ENCODE results near the gene FDX1.

Gene FDX1

GRCh38 chr11:110425751-110426545 is 3.8 kb upstream of the FDX1 start:
- in situ Hi-C loops (cut with HindIII; ENCODE audit: low sequenced_read_pairs) = no loop called here
- H3K4me3 ChIP-seq (ENCODE audit: low read depth, low read length) = no peak overlapping the region
- no peak for TF ChIP-seq CTCF (IDR thresholded peaks at IDR 0.05; ENCODE audit: low read depth, low read length, missing control alignments)
- peak; percentile 65 for DNase-seq (ENCODE audit: low read depth)

- in situ Hi-C loops (cut with HindIII; ENCODE audit: low sequenced_read_pairs) = no loop called here
- no peak for DNase-seq (ENCODE audit: low read depth)
These were observed 1.7 kb upstream of the FDX1 start for GRCh38 chr11:110428040-110428439.

GRCh38 chr11:110428956-110429730 is 605 bp upstream of the FDX1 start:
- in situ Hi-C loops (cut with HindIII; ENCODE audit: low sequenced_read_pairs) = no loop called here
- no peak for TF ChIP-seq CTCF (IDR thresholded peaks at IDR 0.05; ENCODE audit: low read depth, low read length, missing control alignments)
- H3K4me3 ChIP-seq (ENCODE audit: low read depth, low read length) = peak overlapping the region; percentile 85
- no peak for DNase-seq (ENCODE audit: low read depth)

More at GRCh38 chr11:110428040-110428439, 1.7 kb upstream of the FDX1 start:
- H3K4me3 ChIP-seq (ENCODE audit: low read depth, low read length) = no peak overlapping the region
- no peak for TF ChIP-seq CTCF (IDR thresholded peaks at IDR 0.05; ENCODE audit: low read depth, low read length, missing control alignments)

GRCh38 chr11:110430267-110431050 is 711 bp downstream of the FDX1 start:
- peak overlapping the region; percentile 85 for H3K4me3 ChIP-seq (ENCODE audit: low read depth, low read length)
- in situ Hi-C loops (cut with HindIII; ENCODE audit: low sequenced_read_pairs) = no loop called here
- TF ChIP-seq CTCF (IDR thresholded peaks at IDR 0.05; ENCODE audit: low read depth, low read length, missing control alignments) = no peak
- no peak for DNase-seq (ENCODE audit: low read depth)

GRCh38 chr11:110431051-110431672 is 1.4 kb downstream of the FDX1 start:
- in situ Hi-C loops (cut with HindIII; ENCODE audit: low sequenced_read_pairs) = no loop called here
- DNase-seq (ENCODE audit: low read depth) = no peak
- H3K4me3 ChIP-seq (ENCODE audit: low read depth, low read length) = peak overlapping the region; percentile 85
- no peak for TF ChIP-seq CTCF (IDR thresholded peaks at IDR 0.05; ENCODE audit: low read depth, low read length, missing control alignments)

- no peak for TF ChIP-seq CTCF (IDR thresholded peaks at IDR 0.05; ENCODE audit: low read depth, low read length, missing control alignments)
- DNase-seq (ENCODE audit: low read depth) = no peak
- in situ Hi-C loops (cut with HindIII; ENCODE audit: low sequenced_read_pairs) = no loop called here
- peak overlapping the region; percentile 85 for H3K4me3 ChIP-seq (ENCODE audit: low read depth, low read length)
These were observed 1.9 kb downstream of the FDX1 start for GRCh38 chr11:110431674-110432073.

Measured in astrocyte of the cerebellum (primary cell).